M059J (cell line): ENCODE measurements around the gene RIC1. TPM values are rescaled to one million over a fixed set of nuclear protein-coding genes. Genes with fewer than 3 reads are reported as not detected.
"Not testable (repeated sequence)": the region's sequence is repeated elsewhere in the genome, so short reads cannot be mapped to it uniquely, and the experiment has no call there.

ENCODE experiments used
- DNase-seq: peaks from one replicate; pipeline ENCODE4 v3.0.0-alpha.2; 2012; ENCODE audit warnings: low read depth
- total RNA-seq: library from RNA; depleted of rRNA; stranded (reverse); fragments of >200 nt; shearing (Covaris generic); gene quantifications from 2 replicates; pipeline ENCODE4 v1.2.3, GENCODE V29; 2014

RIC1 gene
- total RNA-seq, 1 experiment from 2014 or later = 27.0 TPM

DNA sequence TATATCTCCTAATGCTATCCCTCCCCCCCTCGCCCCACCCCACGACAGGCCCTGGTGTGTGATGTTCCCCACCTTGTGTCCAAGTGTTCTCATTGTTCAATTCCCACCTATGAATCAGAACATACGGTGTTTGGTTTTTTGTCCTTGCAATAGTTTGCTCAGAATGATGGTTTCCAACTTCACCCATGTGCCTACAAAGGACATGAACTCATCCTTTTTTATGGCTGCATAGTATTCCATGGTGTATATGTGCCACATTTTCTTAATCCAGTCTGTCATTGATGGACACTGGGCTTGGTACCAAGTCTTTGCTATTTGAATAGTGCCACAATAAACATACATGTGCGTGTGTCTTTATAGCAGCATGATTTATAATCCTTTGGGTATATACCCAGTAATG lies 93.8 kb downstream of the RIC1 start:
- not testable (repeated sequence) for DNase-seq

DNA sequence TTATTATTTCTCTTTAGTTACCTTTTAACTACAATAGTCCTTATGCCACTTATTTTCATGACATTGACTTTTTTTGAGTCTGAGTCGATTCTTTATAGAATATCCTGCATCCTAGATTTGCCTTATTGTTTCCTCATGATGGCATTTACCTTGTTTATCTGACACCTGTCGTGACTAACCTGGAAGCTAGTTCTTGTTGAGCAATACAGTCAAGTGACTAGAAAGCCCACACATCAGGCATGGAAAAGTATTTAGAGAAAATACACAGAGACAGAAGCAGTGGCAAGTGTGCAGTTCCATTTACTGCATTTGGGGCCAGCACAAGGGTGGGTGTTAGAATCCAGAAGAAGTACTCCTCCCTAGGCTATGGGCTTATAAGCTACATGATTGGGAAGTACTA lies 106.2 kb downstream of the RIC1 start:
- DNase-seq = no peak

- DNase-seq = no peak
Observed at GRCh38 chr9:5736563-5737346, 107.8 kb downstream of the RIC1 start.

GRCh38 chr9:5743109-5743508 lies 114.2 kb downstream of the RIC1 start:
- DNase-seq = no peak

- no peak for DNase-seq
Observed at GRCh38 chr9:5748438-5748837, 119.5 kb downstream of the RIC1 start.

DNA sequence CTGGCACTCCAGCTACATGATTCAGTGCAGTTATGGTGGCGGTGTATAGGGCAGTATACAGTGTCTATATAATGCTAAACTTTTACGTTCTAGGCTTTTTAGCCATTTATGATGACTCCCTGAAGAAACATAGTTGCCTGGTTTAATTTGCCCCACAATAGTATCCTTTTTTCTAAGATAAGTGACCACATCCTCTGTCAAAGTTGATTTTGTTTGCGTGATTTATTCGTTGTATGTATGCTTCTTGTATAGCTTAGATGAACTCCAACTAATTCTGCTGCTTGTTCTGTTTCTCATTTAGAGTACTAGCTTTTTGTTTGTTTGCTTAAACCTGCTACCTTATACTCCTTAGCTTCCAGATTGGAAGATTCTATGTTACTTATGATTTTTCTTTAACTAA lies 120.4 kb downstream of the RIC1 start:
- DNase-seq = no peak

- no peak for DNase-seq
Observed at GRCh38 chr9:5750569-5750968, 121.7 kb downstream of the RIC1 start.

DNA sequence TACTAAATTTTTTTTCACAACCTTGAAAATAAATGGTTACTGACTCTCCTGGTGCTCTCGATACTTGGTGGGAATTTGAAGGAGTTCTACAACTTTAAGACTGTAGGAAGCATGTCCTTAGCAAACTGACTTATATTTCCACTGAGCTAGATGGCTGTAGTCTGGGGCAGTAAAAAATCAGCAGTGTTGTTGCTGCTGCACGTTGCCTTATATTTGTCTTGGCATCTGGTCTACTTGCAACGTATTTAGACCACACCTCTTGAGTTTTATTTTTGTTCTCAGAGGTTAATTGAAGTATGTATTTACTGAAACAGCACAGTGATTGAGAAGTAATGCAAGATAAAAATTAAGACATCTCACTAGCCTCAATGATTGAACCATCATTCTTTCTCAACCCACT lies 127.7 kb downstream of the RIC1 start:
- DNase-seq = no peak

DNA sequence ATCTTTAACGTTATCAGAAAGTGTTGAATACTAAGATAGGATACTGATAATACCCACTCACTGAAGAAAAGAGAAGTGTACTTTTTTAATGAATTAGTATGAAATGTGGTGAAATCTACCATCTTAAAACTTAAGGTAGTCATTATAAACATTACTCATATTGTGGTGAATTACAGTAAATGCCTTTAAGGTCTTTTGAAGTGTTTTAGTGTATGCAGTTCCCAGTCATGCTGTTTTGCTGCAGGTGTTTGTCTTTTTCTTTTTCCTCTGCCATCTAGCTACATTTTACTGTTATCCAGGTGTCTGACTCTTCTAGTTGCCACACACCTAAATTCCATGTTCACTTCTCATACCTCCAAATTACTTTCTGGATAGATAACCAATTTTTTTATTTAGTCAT lies 131.4 kb downstream of the RIC1 start:
- no peak for DNase-seq

DNA sequence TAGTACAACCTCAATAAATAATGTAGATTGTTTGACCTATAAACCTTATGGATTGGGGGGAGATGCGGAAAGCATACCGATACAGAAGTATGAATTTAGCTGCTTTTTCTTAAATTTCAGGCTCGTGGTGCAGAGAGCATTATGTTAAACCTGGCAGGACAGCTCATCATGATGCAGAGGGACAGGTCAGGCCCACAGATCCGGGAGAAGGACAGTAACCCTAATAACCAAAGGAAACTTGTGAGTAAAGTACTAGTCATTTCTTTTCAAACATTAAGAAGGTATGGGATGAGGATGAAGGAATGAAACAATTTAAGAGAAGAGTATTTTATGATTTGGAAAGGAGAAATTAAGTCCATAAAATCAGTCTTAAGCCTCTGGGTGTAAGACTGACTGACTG lies 133.5 kb downstream of the RIC1 start:
- DNase-seq = peak; percentile 7

DNA sequence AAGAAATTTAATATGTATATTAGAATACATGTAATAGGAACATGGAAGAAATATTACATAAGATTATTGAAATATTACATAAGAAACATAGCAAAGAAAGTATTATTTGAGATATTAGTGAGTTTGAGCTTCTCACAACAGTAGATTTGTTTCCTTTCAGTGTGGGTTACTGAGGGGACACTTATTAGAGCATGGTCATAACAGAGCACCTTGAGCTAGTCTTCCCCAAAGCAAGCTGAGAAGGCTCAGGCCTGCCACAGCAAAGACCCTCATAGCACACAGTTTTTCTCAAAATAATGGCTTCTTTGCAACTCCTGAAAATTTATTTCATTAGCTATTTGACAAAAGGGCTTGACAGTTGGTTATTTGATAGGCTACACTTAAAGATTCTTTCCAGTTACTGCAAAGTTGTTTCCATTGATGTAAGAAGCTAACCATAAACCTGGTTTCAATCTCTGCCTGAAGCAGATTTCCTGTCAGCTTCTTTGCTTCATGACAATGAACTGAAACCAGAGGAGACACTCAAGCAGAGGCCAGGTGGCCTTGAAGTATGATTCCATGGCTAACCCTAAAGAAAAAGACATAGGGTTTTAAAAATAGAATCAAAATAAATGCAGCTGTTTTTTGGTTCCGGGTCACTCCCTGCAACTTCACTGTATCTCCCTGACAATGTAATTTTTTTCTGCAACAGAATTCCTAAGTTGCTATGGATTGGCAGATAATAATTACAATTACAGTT lies 135.4 kb downstream of the RIC1 start:
- no peak for DNase-seq

DNA sequence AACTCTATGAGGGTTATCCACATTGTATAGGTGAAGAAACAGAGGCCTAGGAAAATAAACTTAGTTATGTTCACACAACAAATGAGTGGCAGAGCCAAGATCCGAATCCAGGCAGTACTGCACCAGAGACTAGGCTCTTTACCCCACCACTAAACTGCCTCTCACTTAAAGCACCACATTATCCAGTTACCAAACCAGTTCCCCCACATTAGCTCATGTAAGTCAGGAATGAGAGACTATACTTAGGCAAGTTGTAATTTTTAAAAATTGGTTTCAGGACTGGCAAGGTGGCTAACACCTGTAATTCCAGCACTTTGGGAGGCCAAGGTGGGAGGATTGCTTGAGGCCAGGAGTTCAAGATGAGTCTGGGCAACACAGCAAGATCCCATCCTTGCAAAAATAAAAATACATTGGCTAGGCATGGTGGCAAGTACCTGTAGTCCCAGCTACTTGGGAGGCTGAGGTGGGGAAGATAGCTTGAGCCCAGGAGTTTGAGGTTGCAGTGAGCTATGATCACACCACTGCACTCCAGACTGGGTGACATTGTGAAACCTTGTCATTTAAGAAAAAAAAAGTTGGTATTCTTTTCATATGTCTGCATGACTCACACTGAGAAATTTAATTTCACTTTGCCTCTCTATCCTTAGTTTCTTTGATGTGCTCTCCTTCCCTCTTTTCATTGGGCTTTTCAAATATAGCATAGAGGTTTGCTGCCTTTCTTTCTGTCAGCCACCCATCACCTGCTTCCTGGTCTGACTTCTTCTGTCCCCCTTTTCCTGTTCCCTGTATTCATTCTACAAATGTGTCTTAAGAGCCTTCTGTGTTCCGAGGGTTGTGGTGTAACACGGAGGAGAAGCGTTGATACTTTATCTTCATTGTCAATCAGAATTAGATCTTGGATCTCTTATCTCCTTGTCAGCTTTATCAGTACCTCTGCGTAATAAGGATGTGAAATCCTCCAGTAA lies 139.3 kb downstream of the RIC1 start:
- DNase-seq = peak; percentile 5

- DNase-seq = peak; percentile 8
Observed at GRCh38 chr9:5773324-5773999, 144.6 kb downstream of the RIC1 start.

GRCh38 chr9:5778805-5779204 lies 149.9 kb downstream of the RIC1 start:
- no peak for DNase-seq

- not testable (repeated sequence) for DNase-seq
Observed at GRCh38 chr9:5779705-5780218, 150.9 kb downstream of the RIC1 start.

- not testable (repeated sequence) for DNase-seq
Observed at GRCh38 chr9:5783420-5783819, 154.5 kb downstream of the RIC1 start.

GRCh38 chr9:5783982-5784381 lies 155.1 kb downstream of the RIC1 start:
- DNase-seq = peak; percentile 37

DNA sequence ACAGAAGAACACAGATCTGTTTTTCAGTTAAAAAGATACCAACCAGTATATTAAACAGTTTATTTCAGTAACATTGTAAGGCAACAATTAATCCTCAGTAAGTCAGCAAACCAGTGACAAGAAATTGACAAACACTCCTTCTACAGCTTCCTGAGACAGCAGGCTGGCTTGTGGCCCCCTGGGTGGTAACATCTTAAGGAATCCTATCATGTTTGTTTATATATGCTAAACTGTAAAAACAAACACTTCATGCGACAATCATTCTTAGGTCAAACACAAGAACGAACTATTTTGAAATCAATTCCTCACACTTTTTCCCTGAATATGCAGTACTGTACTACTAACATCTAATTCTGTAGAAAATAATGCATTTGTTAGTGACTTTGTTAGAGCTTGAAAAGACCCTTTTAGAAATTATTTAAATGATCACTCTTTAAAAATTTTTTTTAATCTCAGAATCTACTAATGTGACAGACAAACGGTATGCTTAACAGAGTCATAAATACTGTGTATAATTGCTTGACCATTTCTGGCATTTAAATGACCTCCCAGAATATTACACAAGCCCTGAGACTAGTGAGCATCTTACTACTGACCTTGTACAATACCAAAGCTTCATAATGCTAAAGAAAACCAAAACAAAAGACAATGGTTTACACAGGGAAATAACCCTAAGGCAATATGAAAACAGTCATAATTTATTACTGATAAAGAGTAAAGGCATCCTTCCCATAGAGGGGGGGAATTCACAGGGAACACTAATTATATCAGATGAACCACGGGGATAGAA lies 155.8 kb downstream of the RIC1 start:
- DNase-seq = peak; percentile 52

DNA sequence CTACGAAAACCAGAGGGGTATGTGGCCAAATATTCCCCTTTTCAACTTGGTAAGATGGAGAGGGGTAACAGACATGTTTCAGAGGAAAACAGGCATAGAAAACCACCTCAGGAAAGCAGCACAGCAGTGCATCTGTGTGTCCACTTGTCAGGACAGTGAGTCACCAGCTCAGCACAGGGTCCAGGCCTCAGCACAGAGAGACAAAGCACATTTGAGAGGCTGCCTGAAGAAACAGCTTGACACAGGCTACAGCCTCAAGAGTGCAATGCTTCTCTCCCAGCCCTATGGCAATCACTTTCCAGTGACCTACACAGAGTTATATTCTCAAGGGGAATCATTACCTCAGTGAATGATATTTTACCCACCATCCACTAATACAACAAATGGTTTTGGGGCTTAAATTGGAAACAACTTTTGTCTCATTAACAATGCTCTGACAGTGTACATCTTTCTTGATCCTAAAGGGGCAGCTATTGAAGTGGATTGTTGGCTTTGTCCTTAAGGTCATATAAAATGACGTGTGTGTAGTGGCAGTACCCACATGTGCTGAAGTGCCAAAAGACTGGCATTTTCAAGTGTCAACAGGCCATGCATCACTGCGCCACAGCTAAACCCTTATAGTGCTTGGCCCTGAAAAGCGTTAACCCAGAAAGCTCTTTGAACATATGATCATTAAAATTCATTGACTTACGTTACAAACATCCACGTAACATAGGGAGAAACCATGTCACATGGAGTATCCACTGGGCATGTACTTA lies 157.6 kb downstream of the RIC1 start:
- DNase-seq = peak; percentile 22

GRCh38 chr9:5787220-5787619 lies 158.3 kb downstream of the RIC1 start:
- no peak for DNase-seq
